ENCODE measurements around the gene NOTO.

Gene NOTO

GRCh38 chr2:73235315-73236028 is 33.1 kb downstream of the NOTO start:
- no peak for DNase-seq (ENCODE audit: low read depth)
- H3K4me3 ChIP-seq (ENCODE audit: low read depth, low read length) = peak overlapping the region; percentile 83
- TF ChIP-seq CTCF (IDR thresholded peaks at IDR 0.05; ENCODE audit: control insufficient read depth, extremely low read depth, insufficient read depth) = no peak

GRCh38 chr2:73237168-73237567 is 34.8 kb downstream of the NOTO start:
- DNase-seq (ENCODE audit: low read depth) = no peak
- no peak overlapping the region for H3K4me3 ChIP-seq (ENCODE audit: low read depth, low read length)
- no peak for TF ChIP-seq CTCF (IDR thresholded peaks at IDR 0.05; ENCODE audit: control insufficient read depth, extremely low read depth, insufficient read depth)

- no peak overlapping the region for H3K4me3 ChIP-seq (ENCODE audit: low read depth, low read length)
- DNase-seq (ENCODE audit: low read depth) = no peak
- no peak for TF ChIP-seq CTCF (IDR thresholded peaks at IDR 0.05; ENCODE audit: control insufficient read depth, extremely low read depth, insufficient read depth)
These were observed 35.8 kb downstream of the NOTO start for GRCh38 chr2:73238149-73238548.

- no peak for TF ChIP-seq CTCF (IDR thresholded peaks at IDR 0.05; ENCODE audit: control insufficient read depth, extremely low read depth, insufficient read depth)
- DNase-seq (ENCODE audit: low read depth) = no peak
- no peak overlapping the region for H3K4me3 ChIP-seq (ENCODE audit: low read depth, low read length)
These were observed 36.6 kb downstream of the NOTO start for GRCh38 chr2:73238976-73239375.

GRCh38 chr2:73239776-73240175 is 37.4 kb downstream of the NOTO start:
- H3K4me3 ChIP-seq (ENCODE audit: low read depth, low read length) = no peak overlapping the region
- no peak for TF ChIP-seq CTCF (IDR thresholded peaks at IDR 0.05; ENCODE audit: control insufficient read depth, extremely low read depth, insufficient read depth)
- no peak for DNase-seq (ENCODE audit: low read depth)

- no peak for DNase-seq (ENCODE audit: low read depth)
- no peak overlapping the region for H3K4me3 ChIP-seq (ENCODE audit: low read depth, low read length)
- TF ChIP-seq CTCF (IDR thresholded peaks at IDR 0.05; ENCODE audit: control insufficient read depth, extremely low read depth, insufficient read depth) = no peak
These were observed 41.7 kb downstream of the NOTO start for GRCh38 chr2:73243884-73244570.

Measured in LNCaP clone FGC (cell line).